GM19351 (cell line): Measurements from ENCODE around the gene ASIC1.

Experiments used
- ATAC-seq: cut with Tn5 transposase; IDR thresholded peaks from one replicate; pipeline ENCODE4 v1.9.1; 2021; ENCODE audit warnings: mild to moderate bottlenecking, moderate library complexity; ENCODE audit not compliant: unreplicated experiment

Gene ASIC1

GRCh38 chr12:50040657-50041056 is 16.7 kb upstream of the ASIC1 start:
- ATAC-seq = no peak

- ATAC-seq = no peak
These were observed 16.1 kb upstream of the ASIC1 start for GRCh38 chr12:50041062-50041860.

GRCh38 chr12:50041962-50042361 is 15.4 kb upstream of the ASIC1 start:
- ATAC-seq = no peak

GRCh38 chr12:50042693-50043092 is 14.7 kb upstream of the ASIC1 start:
- no peak for ATAC-seq

GRCh38 chr12:50043308-50043707 is 14.1 kb upstream of the ASIC1 start:
- no peak for ATAC-seq

GRCh38 chr12:50043854-50044253 is 13.5 kb upstream of the ASIC1 start:
- ATAC-seq = no peak

GRCh38 chr12:50047693-50048250 is 9.6 kb upstream of the ASIC1 start:
- ATAC-seq = no peak

GRCh38 chr12:50049254-50050118 is 7.9 kb upstream of the ASIC1 start:
- no peak for ATAC-seq

GRCh38 chr12:50050119-50050385 is 7.3 kb upstream of the ASIC1 start:
- ATAC-seq = no peak

GRCh38 chr12:50050410-50051098 is 6.8 kb upstream of the ASIC1 start:
- no peak for ATAC-seq

GRCh38 chr12:50051101-50051806 is 6.1 kb upstream of the ASIC1 start:
- no peak for ATAC-seq

GRCh38 chr12:50052544-50052943 is 4.9 kb upstream of the ASIC1 start:
- ATAC-seq = no peak

GRCh38 chr12:50052964-50053363 is 4.4 kb upstream of the ASIC1 start:
- no peak for ATAC-seq

GRCh38 chr12:50053583-50053982 is 3.8 kb upstream of the ASIC1 start:
- no peak for ATAC-seq

GRCh38 chr12:50055831-50056638 is 1.4 kb upstream of the ASIC1 start:
- peak; percentile 56 for ATAC-seq

GRCh38 chr12:50056639-50056976 is 788 bp upstream of the ASIC1 start:
- no peak for ATAC-seq

- ATAC-seq = no peak
These were observed 687 bp downstream of the ASIC1 start for GRCh38 chr12:50057896-50058670.

- no peak for ATAC-seq
These were observed 1.4 kb downstream of the ASIC1 start for GRCh38 chr12:50058743-50059312.
